ENCODE results near the gene ATP10B. TPM values are rescaled to one million over a fixed set of nuclear protein-coding genes. Genes with fewer than 3 reads are reported as not detected.

ATP10B gene
- total and polyA plus RNA-seq, 2 of the 8 experiments (the other 6 are each of a cell fraction or from before 2014, with no cell fraction given): 0.06 to 0.11 TPM

- TF ChIP-seq CREB1 (IDR thresholded peaks at IDR 0.05): no peak
- TF ChIP-seq EGR1 (IDR thresholded peaks at IDR 0.05; ENCODE audit: borderline replicate concordance, low read depth, low read length): no peak
- no peak for TF ChIP-seq RFX5 (IDR thresholded peaks at IDR 0.05; ENCODE audit: borderline replicate concordance, low read depth, low read length)
Observed at GRCh38 chr5:160660132-160660531, 191.9 kb downstream of the ATP10B start (continued).

All from H1 (cell line).